ENCODE data around the gene HMGCLL1.

Gene HMGCLL1

DNA sequence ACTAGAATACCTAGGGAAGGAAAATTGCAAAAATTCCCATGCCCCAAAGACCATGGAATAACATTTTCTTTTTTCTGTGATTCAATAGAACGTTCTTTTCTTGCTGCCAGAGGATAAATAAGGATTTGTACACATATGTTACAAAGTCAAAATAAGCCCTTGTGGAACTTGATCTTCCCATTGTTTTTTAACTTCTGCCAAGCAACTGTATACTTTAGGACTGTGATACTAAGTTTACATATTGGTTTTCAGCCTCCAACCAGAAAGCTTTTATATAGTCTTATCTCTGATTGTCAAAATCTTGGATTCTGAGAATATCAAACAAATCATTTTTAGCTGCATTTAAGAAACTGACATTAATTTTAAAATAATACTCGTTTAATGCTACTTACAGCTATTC lies 84.6 kb downstream of the HMGCLL1 start:
- TF ChIP-seq BACH2 (CRISPR knock-in tag; IDR thresholded peaks at IDR 0.05; ENCODE audit: borderline replicate concordance) = no peak
- no peak for TF ChIP-seq TOX (CRISPR knock-in tag; IDR thresholded peaks at IDR 0.05; ENCODE audit: borderline replicate concordance)
- no peak for TF ChIP-seq CSDC2 (CRISPR knock-in tag; IDR thresholded peaks at IDR 0.05)
- TF ChIP-seq, protein P1, sequence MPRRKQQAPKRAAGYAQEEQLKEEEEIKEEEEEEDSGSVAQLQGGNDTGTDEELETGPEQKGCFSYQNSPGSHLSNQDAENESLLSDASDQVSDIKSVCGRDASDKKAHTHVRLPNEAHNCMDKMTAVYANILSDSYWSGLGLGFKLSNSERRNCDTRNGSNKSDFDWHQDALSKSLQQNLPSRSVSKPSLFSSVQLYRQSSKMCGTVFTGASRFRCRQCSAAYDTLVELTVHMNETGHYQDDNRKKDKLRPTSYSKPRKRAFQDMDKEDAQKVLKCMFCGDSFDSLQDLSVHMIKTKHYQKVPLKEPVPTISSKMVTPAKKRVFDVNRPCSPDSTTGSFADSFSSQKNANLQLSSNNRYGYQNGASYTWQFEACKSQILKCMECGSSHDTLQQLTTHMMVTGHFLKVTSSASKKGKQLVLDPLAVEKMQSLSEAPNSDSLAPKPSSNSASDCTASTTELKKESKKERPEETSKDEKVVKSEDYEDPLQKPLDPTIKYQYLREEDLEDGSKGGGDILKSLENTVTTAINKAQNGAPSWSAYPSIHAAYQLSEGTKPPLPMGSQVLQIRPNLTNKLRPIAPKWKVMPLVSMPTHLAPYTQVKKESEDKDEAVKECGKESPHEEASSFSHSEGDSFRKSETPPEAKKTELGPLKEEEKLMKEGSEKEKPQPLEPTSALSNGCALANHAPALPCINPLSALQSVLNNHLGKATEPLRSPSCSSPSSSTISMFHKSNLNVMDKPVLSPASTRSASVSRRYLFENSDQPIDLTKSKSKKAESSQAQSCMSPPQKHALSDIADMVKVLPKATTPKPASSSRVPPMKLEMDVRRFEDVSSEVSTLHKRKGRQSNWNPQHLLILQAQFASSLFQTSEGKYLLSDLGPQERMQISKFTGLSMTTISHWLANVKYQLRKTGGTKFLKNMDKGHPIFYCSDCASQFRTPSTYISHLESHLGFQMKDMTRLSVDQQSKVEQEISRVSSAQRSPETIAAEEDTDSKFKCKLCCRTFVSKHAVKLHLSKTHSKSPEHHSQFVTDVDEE (CRISPR knock-in tag; IDR thresholded peaks at IDR 0.05) = no peak
- no peak for TF ChIP-seq TCF4 (CRISPR knock-in tag; IDR thresholded peaks at IDR 0.05; ENCODE audit: borderline replicate concordance)
- TF ChIP-seq, protein P2, sequence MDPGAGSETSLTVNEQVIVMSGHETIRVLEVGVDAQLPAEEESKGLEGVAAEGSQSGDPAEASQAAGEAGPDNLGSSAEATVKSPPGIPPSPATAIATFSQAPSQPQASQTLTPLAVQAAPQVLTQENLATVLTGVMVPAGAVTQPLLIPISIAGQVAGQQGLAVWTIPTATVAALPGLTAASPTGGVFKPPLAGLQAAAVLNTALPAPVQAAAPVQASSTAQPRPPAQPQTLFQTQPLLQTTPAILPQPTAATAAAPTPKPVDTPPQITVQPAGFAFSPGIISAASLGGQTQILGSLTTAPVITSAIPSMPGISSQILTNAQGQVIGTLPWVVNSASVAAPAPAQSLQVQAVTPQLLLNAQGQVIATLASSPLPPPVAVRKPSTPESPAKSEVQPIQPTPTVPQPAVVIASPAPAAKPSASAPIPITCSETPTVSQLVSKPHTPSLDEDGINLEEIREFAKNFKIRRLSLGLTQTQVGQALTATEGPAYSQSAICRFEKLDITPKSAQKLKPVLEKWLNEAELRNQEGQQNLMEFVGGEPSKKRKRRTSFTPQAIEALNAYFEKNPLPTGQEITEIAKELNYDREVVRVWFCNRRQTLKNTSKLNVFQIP (CRISPR knock-in tag; IDR thresholded peaks at IDR 0.05; ENCODE audit: borderline replicate concordance, low read depth) = no peak
- no peak for TF ChIP-seq ARNTL (CRISPR knock-in tag; IDR thresholded peaks at IDR 0.05; ENCODE audit: borderline replicate concordance, low read depth)
- TF ChIP-seq ZNF565 (CRISPR knock-in tag; conservative IDR thresholded peaks at IDR 0.05; ENCODE audit: low read depth) = no peak
- TF ChIP-seq, protein P3, sequence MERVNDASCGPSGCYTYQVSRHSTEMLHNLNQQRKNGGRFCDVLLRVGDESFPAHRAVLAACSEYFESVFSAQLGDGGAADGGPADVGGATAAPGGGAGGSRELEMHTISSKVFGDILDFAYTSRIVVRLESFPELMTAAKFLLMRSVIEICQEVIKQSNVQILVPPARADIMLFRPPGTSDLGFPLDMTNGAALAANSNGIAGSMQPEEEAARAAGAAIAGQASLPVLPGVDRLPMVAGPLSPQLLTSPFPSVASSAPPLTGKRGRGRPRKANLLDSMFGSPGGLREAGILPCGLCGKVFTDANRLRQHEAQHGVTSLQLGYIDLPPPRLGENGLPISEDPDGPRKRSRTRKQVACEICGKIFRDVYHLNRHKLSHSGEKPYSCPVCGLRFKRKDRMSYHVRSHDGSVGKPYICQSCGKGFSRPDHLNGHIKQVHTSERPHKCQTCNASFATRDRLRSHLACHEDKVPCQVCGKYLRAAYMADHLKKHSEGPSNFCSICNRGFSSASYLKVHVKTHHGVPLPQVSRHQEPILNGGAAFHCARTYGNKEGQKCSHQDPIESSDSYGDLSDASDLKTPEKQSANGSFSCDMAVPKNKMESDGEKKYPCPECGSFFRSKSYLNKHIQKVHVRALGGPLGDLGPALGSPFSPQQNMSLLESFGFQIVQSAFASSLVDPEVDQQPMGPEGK (CRISPR knock-in tag; IDR thresholded peaks at IDR 0.05; ENCODE audit: borderline replicate concordance) = no peak
- TF ChIP-seq PPARA (CRISPR knock-in tag; IDR thresholded peaks at IDR 0.05; ENCODE audit: borderline replicate concordance) = no peak
- TF ChIP-seq CSRNP3 (CRISPR knock-in tag; IDR thresholded peaks at IDR 0.05) = no peak
- no peak for TF ChIP-seq SNAI2 (CRISPR knock-in tag; IDR thresholded peaks at IDR 0.05)
- no peak for ATAC-seq

DNA sequence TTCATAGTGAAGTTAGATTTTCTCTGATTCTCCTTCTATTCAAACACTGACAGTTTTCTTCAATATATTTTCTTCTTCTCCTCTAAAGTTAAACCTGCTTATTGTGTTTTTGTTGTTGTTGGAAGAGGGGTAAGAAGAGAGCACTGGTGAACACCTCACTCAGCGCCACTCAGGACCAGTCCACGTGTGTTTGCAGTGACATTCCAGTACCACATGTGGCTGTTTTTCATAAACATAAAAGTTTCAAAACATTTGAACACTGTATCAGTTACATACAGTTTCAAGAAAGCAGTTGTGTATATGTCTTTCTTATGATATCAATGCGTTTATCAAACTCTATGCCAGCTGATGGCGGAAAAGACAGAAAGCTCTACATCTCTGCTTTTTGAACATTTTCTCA lies 86.7 kb downstream of the HMGCLL1 start:
- no peak for TF ChIP-seq SNAI2 (CRISPR knock-in tag; IDR thresholded peaks at IDR 0.05)
- TF ChIP-seq TCF4 (CRISPR knock-in tag; IDR thresholded peaks at IDR 0.05; ENCODE audit: borderline replicate concordance) = no peak
- TF ChIP-seq CSDC2 (CRISPR knock-in tag; IDR thresholded peaks at IDR 0.05) = no peak
- TF ChIP-seq CSRNP3 (CRISPR knock-in tag; IDR thresholded peaks at IDR 0.05) = no peak
- no peak for TF ChIP-seq ZNF70 (CRISPR knock-in tag; IDR thresholded peaks at IDR 0.05)
- no peak for TF ChIP-seq ESRRG (CRISPR knock-in tag; IDR thresholded peaks at IDR 0.05)
- no peak for TF ChIP-seq GLIS3 (CRISPR knock-in tag; IDR thresholded peaks at IDR 0.05)
- TF ChIP-seq CREB5 (CRISPR knock-in tag; IDR thresholded peaks at IDR 0.05; ENCODE audit: low read depth) = no peak
- no peak for TF ChIP-seq ZNF8 (CRISPR knock-in tag; IDR thresholded peaks at IDR 0.05)
- TF ChIP-seq ARNTL (CRISPR knock-in tag; IDR thresholded peaks at IDR 0.05; ENCODE audit: borderline replicate concordance, low read depth) = no peak
- TF ChIP-seq ZFP3 (CRISPR knock-in tag; IDR thresholded peaks at IDR 0.05) = no peak
- TF ChIP-seq PPARA (CRISPR knock-in tag; IDR thresholded peaks at IDR 0.05; ENCODE audit: borderline replicate concordance) = no peak
- TF ChIP-seq ISL1 (CRISPR knock-in tag; IDR thresholded peaks at IDR 0.05) = no peak
- TF ChIP-seq, protein P2 (CRISPR knock-in tag; IDR thresholded peaks at IDR 0.05; ENCODE audit: borderline replicate concordance, low read depth) = no peak
- no peak for TF ChIP-seq RARB (CRISPR knock-in tag; IDR thresholded peaks at IDR 0.05)
- no peak for TF ChIP-seq ZC3H10 (CRISPR knock-in tag; IDR thresholded peaks at IDR 0.05)
- ATAC-seq = no peak

All from SK-N-SH treated with all-trans-retinoic acid at 6 μM for 48 hours (cell line).